ENCODE data around the gene PELI3.
"Not testable (repeated sequence)": the region's sequence is repeated elsewhere in the genome, so short reads cannot be mapped to it uniquely, and the experiment has no call there.

PELI3 gene

DNA sequence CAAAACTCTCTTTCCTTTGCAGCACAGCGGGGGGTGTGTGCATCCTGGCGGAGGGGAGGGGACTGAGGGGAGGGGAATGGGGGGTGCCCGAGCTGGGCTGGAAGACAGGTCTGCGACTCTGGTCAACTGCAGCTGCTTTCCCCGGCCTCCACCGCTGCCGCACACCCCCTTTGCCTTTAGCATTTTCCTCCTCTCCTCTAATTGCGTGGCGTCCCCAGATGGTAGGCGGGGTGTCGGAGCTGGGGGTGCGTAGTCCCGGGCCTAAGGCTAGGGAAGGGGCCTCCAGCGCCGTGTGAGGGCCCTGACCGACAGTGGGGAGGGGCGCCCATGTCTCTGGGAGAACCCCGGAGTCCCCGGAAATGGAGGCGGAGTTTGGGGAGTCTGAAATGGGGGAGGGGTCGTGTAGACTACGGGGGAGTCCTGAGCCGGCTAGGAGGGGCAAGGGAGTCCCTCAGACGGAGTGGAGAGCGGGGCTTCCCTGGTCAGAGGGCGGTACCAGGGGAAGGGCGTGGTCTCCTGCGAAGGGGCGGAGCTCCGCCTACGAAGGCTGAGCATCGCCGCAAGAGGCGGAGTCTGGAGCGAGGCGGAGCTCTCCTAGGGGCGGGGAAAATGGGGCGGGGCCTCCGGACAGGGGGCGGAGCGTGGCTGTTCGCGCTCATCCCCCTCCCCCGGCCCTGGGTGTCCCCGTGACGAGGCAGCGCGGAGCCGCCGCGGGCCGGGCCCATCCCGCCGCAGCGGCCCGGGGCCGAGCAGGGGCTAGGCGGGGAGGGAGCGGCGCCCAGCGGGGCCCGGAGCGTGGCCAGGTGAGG is at the start of gene PELI3:
TSS of gene PELI3 (plus strand) at position 681 of the 809 bp plus-strand sequence. CDS start 1,224 bp downstream, outside the sequence.
- peak; percentile 95 for DNase-seq

- no peak for DNase-seq
Measured at GRCh38 chr11:66417000-66417399, 49.7 kb upstream of the PELI3 start.

DNA sequence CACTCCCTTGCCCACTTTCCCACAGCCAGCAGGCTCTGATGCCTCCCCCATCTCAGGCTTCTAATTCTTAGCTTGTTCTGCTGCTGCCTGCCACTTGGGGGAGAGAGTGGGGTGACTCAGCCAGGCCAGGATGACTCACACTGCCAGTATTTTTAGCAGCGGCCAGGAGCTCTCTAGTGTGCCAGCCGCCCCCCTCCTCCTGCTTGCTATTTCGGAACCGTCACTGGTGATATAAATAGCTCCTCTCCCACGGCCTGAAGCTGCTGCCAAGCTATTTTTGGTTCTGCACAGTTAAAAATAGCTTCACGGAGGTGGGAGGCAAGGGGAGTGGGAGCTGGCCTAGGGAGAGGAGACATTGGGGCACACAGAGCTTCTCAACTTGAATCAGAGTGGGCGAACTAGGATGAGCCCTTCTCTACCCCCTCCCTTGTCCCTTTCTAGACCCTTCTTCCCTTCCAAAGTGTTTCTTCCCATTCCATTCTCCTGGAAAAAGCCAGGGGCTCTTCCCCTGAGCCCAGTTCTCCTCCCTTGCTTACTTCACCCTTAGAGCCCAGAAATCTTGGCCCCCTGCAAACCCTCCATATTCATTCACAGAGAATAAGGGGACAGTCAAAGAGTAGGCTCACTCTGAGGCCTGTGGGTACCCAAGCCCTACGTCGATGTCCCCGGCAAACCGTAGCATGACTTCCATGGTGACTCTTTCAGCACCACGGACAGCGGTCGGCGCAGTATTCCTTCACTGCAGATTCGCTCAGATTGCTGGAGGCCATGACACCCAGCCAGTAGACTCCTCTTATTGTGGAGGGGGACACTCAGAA is 48.3 kb upstream of the PELI3 start:
- DNase-seq = peak; percentile 87

DNA sequence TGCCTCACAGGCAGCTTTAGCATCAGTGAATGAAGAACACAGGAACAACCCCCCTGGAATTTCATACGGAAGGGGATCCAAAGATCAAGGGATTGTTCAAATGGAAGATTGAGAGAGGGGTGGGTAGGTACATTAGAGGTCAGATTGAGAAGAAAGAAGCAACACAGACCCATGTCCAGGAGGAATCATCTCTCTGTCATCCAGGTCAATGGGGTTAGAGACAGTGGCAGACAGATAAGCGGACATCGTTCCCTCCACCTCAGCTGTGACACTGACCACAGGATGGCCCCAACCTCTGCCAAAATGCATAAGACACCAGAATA is 47.8 kb upstream of the PELI3 start:
- DNase-seq = no peak

DNA sequence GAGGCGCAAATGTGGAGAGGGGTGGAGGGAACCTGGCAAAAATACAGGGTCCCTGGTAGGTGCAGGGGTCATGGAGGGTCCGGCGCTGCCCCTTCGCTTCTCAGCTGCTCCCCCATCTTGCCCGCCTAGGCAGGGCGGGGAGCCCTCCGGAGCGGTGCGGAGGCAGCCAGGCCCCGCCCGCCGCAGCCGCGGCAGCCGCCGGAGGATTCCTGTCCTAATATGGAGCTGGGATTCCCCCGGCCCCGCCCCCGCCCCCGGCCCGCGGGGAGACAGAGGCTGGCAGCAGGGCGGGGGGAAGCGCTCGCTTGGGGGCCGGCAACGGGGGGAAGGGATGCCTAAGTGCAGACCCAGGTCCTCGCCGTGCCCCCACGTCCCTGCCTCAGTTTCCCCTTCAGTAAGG is 46.9 kb upstream of the PELI3 start:
- no peak for DNase-seq

- DNase-seq = no peak
Measured at GRCh38 chr11:66420671-66421476, 45.8 kb upstream of the PELI3 start, which contains the start of gene NPAS4. Gene NPAS4 (plus strand): TSS chr11:66421035. CDS start chr11:66421180, 145 bp downstream.

- DNase-seq = peak; percentile 93
Measured at GRCh38 chr11:66421492-66422205, 45.1 kb upstream of the PELI3 start.

GRCh38 chr11:66426314-66426713 is 40.4 kb upstream of the PELI3 start:
- no peak for DNase-seq

GRCh38 chr11:66428933-66429332 is 37.8 kb upstream of the PELI3 start:
- no peak for DNase-seq

GRCh38 chr11:66429983-66430602 is 36.6 kb upstream of the PELI3 start:
- DNase-seq = peak; percentile 89

GRCh38 chr11:66431287-66431686 is 35.4 kb upstream of the PELI3 start:
- not testable (repeated sequence) for DNase-seq

DNA sequence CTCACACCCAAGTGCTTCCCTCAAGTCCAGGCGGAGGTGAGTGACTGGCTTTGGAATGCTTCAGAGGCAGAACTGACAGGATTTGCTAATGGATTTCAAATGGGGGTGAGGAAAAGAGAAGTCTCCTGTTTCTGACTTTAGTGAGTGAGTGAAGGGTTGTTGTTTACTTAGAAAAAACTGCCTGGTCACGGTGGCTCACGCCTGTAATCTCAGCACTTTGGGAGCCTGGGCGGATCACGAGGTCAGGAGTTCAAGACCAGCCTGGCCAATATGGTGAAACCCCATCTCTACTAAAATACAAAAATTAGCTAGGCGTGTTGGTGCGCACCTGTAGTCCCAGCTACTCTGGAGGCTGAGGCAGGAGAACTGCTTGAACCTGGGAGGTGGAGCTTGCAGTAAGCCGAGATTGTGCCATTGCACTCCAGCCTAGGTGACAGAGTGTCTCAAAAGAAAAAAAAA is 34.8 kb upstream of the PELI3 start:
- DNase-seq = not testable (repeated sequence)

GRCh38 chr11:66432597-66432996 is 34.1 kb upstream of the PELI3 start:
- DNase-seq = peak; percentile 73

DNA sequence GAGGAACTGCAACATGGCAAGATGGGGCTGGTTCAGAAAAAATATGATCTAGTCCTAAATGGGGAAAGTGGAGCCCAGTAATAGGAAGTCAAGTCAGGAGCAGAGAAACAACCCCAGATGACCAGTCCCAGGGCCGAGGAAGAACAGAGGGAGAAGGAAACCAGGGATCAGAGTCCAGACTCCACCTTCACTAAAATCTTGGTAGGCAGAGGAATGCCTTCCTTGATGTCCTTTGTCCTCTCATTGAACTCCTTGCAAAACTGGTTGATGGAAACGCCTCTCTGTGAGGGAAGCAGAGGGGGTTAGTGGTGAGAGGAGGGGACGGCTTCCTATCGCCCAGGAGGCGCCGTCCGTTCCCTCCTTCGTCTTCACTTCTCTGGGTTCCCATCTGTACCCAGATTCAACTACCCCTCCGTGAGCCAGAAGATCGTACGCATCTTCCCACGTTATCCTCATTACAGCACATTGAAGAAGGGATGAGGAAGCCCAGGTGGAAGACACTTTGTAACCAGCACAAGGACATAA is 28.7 kb upstream of the PELI3 start:
- no peak for DNase-seq

- DNase-seq = peak; percentile 97
Measured at GRCh38 chr11:66438504-66439466, 27.9 kb upstream of the PELI3 start, which contains the start of gene MRPL11. Gene MRPL11 (minus strand): TSS chr11:66438848. CDS start chr11:66438754, 94 bp downstream.

- DNase-seq = not testable (repeated sequence)
Measured at GRCh38 chr11:66440101-66440939, 26.4 kb upstream of the PELI3 start.

DNA sequence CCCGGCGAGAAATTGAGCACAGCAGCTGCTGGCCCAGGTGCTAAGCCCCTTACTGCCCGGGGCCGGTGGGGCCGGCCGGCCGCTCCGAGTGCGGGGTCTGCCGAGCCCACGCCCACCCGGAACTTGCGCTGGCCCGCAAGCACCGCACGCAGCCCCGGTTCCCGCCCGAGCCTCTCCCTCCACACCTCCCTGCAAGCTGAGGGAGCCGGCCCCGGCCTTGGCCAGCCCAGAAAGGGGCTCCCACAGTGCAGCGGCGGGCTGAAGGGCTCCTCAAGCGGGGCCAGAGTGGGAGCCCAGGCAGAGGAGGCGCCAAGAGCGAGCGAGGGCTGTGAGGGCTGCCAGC is 25.8 kb upstream of the PELI3 start:
- not testable (repeated sequence) for DNase-seq

DNA sequence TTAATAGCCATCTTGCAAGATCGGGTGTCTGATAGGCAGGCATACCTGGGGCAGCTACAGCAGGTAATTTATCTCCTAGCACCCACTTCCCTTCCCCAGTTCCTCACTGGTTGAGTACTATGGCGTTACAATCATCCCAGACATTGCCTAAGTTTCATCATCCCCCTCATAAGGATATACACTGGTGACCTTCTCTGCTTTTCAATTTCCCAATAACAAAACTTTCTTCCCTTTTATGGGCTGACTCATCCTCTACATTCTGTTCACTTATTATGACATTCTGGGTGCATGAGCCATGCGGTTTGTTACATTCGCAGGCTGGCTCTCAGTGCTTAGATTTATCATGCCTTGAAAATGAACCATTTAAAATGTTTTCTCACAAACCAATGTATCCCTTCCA is 23.1 kb upstream of the PELI3 start:
- peak; percentile 48 for DNase-seq

- DNase-seq = no peak
Measured at GRCh38 chr11:66447012-66447411, 19.7 kb upstream of the PELI3 start.

Data from hematopoietic multipotent progenitor cell treated with erythropoietin and hydrocortisone succinate and interleukin-3 and kit ligand, for 4 days (in vitro differentiated cells).